ENCODE results near the gene FAM98C.
A peak's percentile ranks its signal among the peaks of the same experiment; 100 is the strongest.

The FAM98C gene

DNA sequence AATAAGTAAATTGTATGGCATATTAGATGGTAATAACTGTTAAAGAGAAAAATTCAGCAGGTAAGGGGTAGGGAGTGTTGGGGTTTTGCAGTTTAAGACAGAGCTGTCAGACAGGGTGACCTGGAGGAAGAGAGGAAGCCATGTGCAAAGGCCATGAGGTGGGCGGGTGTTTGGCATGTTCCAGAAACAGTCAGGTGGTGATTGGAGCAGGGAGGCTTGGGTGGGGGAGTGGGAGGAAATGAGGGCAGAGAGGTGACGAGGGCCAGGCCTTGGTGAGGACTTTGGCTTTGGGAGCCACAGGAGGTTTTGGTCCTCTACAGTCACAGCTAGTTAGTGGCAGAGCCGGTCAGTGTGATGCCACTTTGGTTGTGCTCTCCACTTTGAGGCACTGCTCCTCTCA is 50.7 kb downstream of the FAM98C start:
- Histone ChIP-seq H3K4ac (ENCODE audit: low read depth in 1 of 2, low read length in 2 of 2) (no peak overlapping the region), H2BK120ac (ENCODE audit: low read depth, low read length) (no peak overlapping the region), H3K36me3 (ENCODE audit: control insufficient read depth in 1 of 2, insufficient read depth in 2 of 2, low read depth in 1 of 2, low read length in 2 of 2) (no peaks in the 10 kb centered on the region), H3K14ac (ENCODE audit: low read length in 2 of 2) (no peak overlapping the region), H2BK5ac (ENCODE audit: low read depth, low read length, poor library complexity, severe bottlenecking) (no peak overlapping the region), H2AK5ac (ENCODE audit: low read length, severe bottlenecking) (no peak overlapping the region), H3K9ac (ENCODE audit: low read length) (no peak overlapping the region), H3K27ac (ENCODE audit: low read length, poor library complexity, severe bottlenecking) (no peak overlapping the region), H2AFZ (ENCODE audit: low read depth, low read length) (no peak overlapping the region), H3K9me3 (ENCODE audit: control insufficient read depth, low read length) (no peaks in the 10 kb centered on the region), H4K91ac (ENCODE audit: low read length) (no peak overlapping the region), H2BK12ac (ENCODE audit: low read length in 2 of 2) (no peak overlapping the region), H3K27me3 (ENCODE audit: control insufficient read depth in 1 of 2, insufficient read depth in 1 of 2, low read length in 2 of 2) (peaks cover 11 to 24% of the 10 kb centered on the region in 2 experiments), H4K8ac (ENCODE audit: low read length) (no peak overlapping the region), H3K4me3 (ENCODE audit: insufficient read depth in 1 of 2, low read depth in 1 of 2, low read length in 2 of 2) (no peak overlapping the region), H3K23ac (ENCODE audit: low read length in 2 of 2) (no peak overlapping the region), H3K79me1 (replicated peaks; ENCODE audit: low read length, poor library complexity, severe bottlenecking) (no peaks in the 10 kb centered on the region), H2BK15ac (ENCODE audit: low read depth, poor library complexity, severe bottlenecking) (no peak overlapping the region), H3K4me1 (ENCODE audit: control insufficient read depth, insufficient read depth, low read depth, low read length) (no peaks in the 10 kb centered on the region), H3K4me2 (ENCODE audit: low read length, poor library complexity, severe bottlenecking) (no peak overlapping the region), H3K18ac (ENCODE audit: low read depth in 1 of 2, low read length in 2 of 2) (no peak overlapping the region)
- 85% methylated on average over 3 of the region's 3 CpGs for WGBS
- DNase-seq = no peak

DNA sequence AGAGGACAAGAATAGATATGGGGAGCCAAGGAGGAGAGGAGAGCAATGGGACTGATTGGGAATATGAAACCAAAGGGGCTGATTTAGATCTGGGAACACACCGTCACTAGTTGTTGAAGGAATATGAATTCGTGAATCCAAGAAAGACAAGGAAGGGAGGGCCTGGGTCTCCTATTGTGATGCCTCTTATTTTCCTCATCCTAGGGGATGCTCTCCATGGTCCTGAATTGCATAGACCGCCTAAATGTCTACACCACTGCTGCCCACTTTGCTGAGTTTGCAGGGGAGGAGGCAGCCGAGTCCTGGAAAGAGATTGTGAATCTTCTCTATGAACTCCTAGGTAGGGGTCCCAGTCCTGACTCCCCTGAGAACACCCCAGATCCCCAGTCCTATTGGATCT is 52.1 kb downstream of the FAM98C start:
- Histone ChIP-seq H3K9me3 (ENCODE audit: control insufficient read depth, low read length) (no peaks in the 10 kb centered on the region), H4K91ac (ENCODE audit: low read length) (no peak overlapping the region), H2BK120ac (ENCODE audit: low read depth, low read length) (no peak overlapping the region), H3K4ac (ENCODE audit: low read depth in 1 of 2, low read length in 2 of 2) (no peak overlapping the region), H3K4me1 (ENCODE audit: control insufficient read depth, insufficient read depth, low read depth, low read length) (no peaks in the 10 kb centered on the region), H3K9ac (ENCODE audit: low read length) (no peak overlapping the region), H3K14ac (ENCODE audit: low read length in 2 of 2) (no peak overlapping the region), H4K8ac (ENCODE audit: low read length) (no peak overlapping the region), H3K23ac (ENCODE audit: low read length in 2 of 2) (no peak overlapping the region), H3K4me3 (ENCODE audit: insufficient read depth in 1 of 2, low read depth in 1 of 2, low read length in 2 of 2) (no peak overlapping the region), H2BK5ac (ENCODE audit: low read depth, low read length, poor library complexity, severe bottlenecking) (no peak overlapping the region), H2BK12ac (ENCODE audit: low read length in 2 of 2) (no peak overlapping the region), H3K36me3 (ENCODE audit: control insufficient read depth in 1 of 2, insufficient read depth in 2 of 2, low read depth in 1 of 2, low read length in 2 of 2) (no peaks in the 10 kb centered on the region), H3K4me2 (ENCODE audit: low read length, poor library complexity, severe bottlenecking) (no peak overlapping the region), H3K27me3 (ENCODE audit: control insufficient read depth in 1 of 2, insufficient read depth in 1 of 2, low read length in 2 of 2) (peaks cover 4 to 12% of the 10 kb centered on the region in 2 experiments), H3K79me1 (replicated peaks; ENCODE audit: low read length, poor library complexity, severe bottlenecking) (no peaks in the 10 kb centered on the region), H2AK5ac (ENCODE audit: low read length, severe bottlenecking) (no peak overlapping the region), H2BK15ac (ENCODE audit: low read depth, poor library complexity, severe bottlenecking) (no peak overlapping the region), H3K27ac (ENCODE audit: low read length, poor library complexity, severe bottlenecking) (no peak overlapping the region), H2AFZ (ENCODE audit: low read depth, low read length) (no peak overlapping the region), H3K18ac (ENCODE audit: low read depth in 1 of 2, low read length in 2 of 2) (no peak overlapping the region)
- WGBS = 56% methylated on average over 4 of the region's 4 CpGs
- peak; percentile 28 for DNase-seq

DNA sequence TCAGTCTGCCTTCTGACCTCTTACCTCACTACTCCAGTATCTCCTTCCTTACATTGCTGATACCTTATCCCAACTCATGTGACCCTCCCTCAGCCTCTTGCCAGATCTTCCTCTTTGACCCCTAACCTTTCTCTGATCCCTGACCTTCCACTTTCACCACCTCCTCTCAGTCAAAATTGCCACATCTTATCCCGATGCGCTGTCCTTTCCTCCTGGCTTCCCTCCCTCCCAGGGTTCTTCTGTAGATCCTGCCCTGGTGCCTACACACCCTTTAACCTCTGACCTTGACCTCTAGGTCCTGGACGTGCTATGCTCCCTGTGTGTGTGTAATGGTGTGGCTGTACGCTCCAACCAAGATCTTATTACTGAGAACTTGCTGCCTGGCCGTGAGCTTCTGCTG is 54.3 kb downstream of the FAM98C start:
- Histone ChIP-seq H2AFZ (ENCODE audit: low read depth, low read length) (no peak overlapping the region), H3K23ac (ENCODE audit: low read length in 2 of 2) (no peak overlapping the region), H2BK5ac (ENCODE audit: low read depth, low read length, poor library complexity, severe bottlenecking) (no peak overlapping the region), H3K14ac (ENCODE audit: low read length in 2 of 2) (no peak overlapping the region), H2BK15ac (ENCODE audit: low read depth, poor library complexity, severe bottlenecking) (no peak overlapping the region), H3K4ac (ENCODE audit: low read depth in 1 of 2, low read length in 2 of 2) (no peak overlapping the region), H3K27ac (ENCODE audit: low read length, poor library complexity, severe bottlenecking) (no peak overlapping the region), H2BK120ac (ENCODE audit: low read depth, low read length) (no peak overlapping the region), H3K18ac (ENCODE audit: low read depth in 1 of 2, low read length in 2 of 2) (no peak overlapping the region), H3K4me3 (ENCODE audit: insufficient read depth in 1 of 2, low read depth in 1 of 2, low read length in 2 of 2) (no peak overlapping the region), H3K36me3 (ENCODE audit: control insufficient read depth in 1 of 2, insufficient read depth in 2 of 2, low read depth in 1 of 2, low read length in 2 of 2) (no peaks in the 10 kb centered on the region), H4K8ac (ENCODE audit: low read length) (no peak overlapping the region), H2BK12ac (ENCODE audit: low read length in 2 of 2) (no peak overlapping the region), H3K27me3 (ENCODE audit: control insufficient read depth in 1 of 2, insufficient read depth in 1 of 2, low read length in 2 of 2) (peaks cover 0 to 8% of the 10 kb centered on the region in 2 experiments), H3K9me3 (ENCODE audit: control insufficient read depth, low read length) (no peaks in the 10 kb centered on the region), H3K4me2 (ENCODE audit: low read length, poor library complexity, severe bottlenecking) (no peak overlapping the region), H3K9ac (ENCODE audit: low read length) (no peak overlapping the region), H4K91ac (ENCODE audit: low read length) (no peak overlapping the region), H2AK5ac (ENCODE audit: low read length, severe bottlenecking) (no peak overlapping the region), H3K4me1 (ENCODE audit: control insufficient read depth, insufficient read depth, low read depth, low read length) (no peaks in the 10 kb centered on the region), H3K79me1 (replicated peaks; ENCODE audit: low read length, poor library complexity, severe bottlenecking) (no peaks in the 10 kb centered on the region)
- no peak for DNase-seq
- WGBS = 75% methylated on average over 5 of the region's 5 CpGs

DNA sequence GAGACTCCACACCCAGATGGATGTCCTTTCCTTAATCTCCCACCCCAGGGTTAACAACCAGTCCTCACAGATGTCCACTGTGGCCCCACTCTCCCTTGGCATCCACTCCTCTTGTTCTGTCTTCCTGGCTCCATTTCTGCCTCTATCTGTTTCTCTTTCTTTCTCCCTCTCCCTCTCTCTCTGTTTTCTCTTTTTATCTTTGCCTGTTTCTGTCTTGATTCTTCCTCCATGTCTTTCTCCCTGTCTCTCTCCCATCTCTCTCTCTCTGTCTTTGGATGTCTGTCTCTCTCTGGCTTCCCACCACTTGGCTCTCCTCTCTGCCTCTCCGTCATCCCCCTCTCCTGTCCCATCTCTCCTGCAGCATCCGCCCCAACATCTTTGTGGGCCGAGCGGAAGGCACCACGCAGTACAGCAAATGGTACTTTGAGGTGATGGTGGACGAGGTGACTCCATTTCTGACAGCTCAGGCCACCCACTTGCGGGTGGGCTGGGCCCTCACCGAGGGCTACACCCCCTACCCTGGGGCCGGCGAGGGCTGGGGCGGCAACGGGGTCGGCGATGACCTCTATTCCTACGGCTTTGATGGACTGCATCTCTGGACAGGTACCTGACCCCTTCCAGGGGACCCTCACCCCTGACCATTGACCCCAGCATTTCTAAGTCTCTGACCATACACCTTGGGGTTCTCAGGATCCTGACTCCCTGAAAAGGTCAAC is 55.0 kb downstream of the FAM98C start:
- Histone ChIP-seq H3K4ac (ENCODE audit: low read depth in 1 of 2, low read length in 2 of 2) (no peak overlapping the region), H3K14ac (ENCODE audit: low read length in 2 of 2) (no peak overlapping the region), H3K79me1 (replicated peaks; ENCODE audit: low read length, poor library complexity, severe bottlenecking) (no peaks in the 10 kb centered on the region), H3K9ac (ENCODE audit: low read length) (no peak overlapping the region), H2BK12ac (ENCODE audit: low read length in 2 of 2) (no peak overlapping the region), H2BK120ac (ENCODE audit: low read depth, low read length) (no peak overlapping the region), H2BK15ac (ENCODE audit: low read depth, poor library complexity, severe bottlenecking) (no peak overlapping the region), H3K27me3 (ENCODE audit: control insufficient read depth in 1 of 2, insufficient read depth in 1 of 2, low read length in 2 of 2) (peaks cover 0 to 8% of the 10 kb centered on the region in 2 experiments), H4K8ac (ENCODE audit: low read length) (no peak overlapping the region), H3K4me3 (ENCODE audit: insufficient read depth in 1 of 2, low read depth in 1 of 2, low read length in 2 of 2) (no peak overlapping the region), H3K23ac (ENCODE audit: low read length in 2 of 2) (no peak overlapping the region), H3K9me3 (ENCODE audit: control insufficient read depth, low read length) (no peaks in the 10 kb centered on the region), H4K91ac (ENCODE audit: low read length) (no peak overlapping the region), H3K27ac (ENCODE audit: low read length, poor library complexity, severe bottlenecking) (no peak overlapping the region), H2AFZ (ENCODE audit: low read depth, low read length) (no peak overlapping the region), H3K36me3 (ENCODE audit: control insufficient read depth in 1 of 2, insufficient read depth in 2 of 2, low read depth in 1 of 2, low read length in 2 of 2) (no peaks in the 10 kb centered on the region), H3K4me1 (ENCODE audit: control insufficient read depth, insufficient read depth, low read depth, low read length) (no peaks in the 10 kb centered on the region), H2BK5ac (ENCODE audit: low read depth, low read length, poor library complexity, severe bottlenecking) (no peak overlapping the region), H3K4me2 (ENCODE audit: low read length, poor library complexity, severe bottlenecking) (no peak overlapping the region), H2AK5ac (ENCODE audit: low read length, severe bottlenecking) (no peak overlapping the region), H3K18ac (ENCODE audit: low read depth in 1 of 2, low read length in 2 of 2) (no peak overlapping the region)
- WGBS = 87% methylated on average over 15 of the region's 15 CpGs
- DNase-seq = no peak
